IMR-90 (cell line): ENCODE results near the gene SYTL3.

Experiments used
- BHLHE40 ChIP-seq: fragments of 150-350 bp; IDR thresholded peaks from 2 replicates; pipeline ENCODE4 v1.6.1; 2016; ENCODE audit warnings: mild to moderate bottlenecking, low read depth, low read length
- CHD1 ChIP-seq: IDR thresholded peaks from 2 replicates; pipeline ENCODE4 v1.6.1; 2012; ENCODE audit warnings: low read depth, low read length, improper control_type of control experiment
- MAFK ChIP-seq: IDR thresholded peaks from 2 replicates; pipeline ENCODE4 v1.6.1; 2012; ENCODE audit warnings: low read depth, low read length, improper control_type of control experiment
- MAZ ChIP-seq: IDR thresholded peaks from 2 replicates; pipeline ENCODE4 v1.6.1; 2012; ENCODE audit warnings: low read depth, mild to moderate bottlenecking, low read length, improper control_type of control experiment, moderate library complexity, borderline replicate concordance
- MXI1 ChIP-seq: IDR thresholded peaks from 2 replicates; pipeline ENCODE4 v1.6.1; 2012; ENCODE audit warnings: low read depth, mild to moderate bottlenecking, low read length, moderate library complexity, borderline replicate concordance
- POLR2A ChIP-seq: IDR thresholded peaks from 2 replicates; pipeline ENCODE4 v1.6.1; 2012; ENCODE audit warnings: mild to moderate bottlenecking, low read depth, low read length
- RAD21 ChIP-seq: IDR thresholded peaks from 2 replicates; pipeline ENCODE4 v1.6.1; 2012; ENCODE audit warnings: low read length, improper control_type of control experiment
- SMC3 ChIP-seq: fragments of 150-350 bp; IDR thresholded peaks from 2 replicates; pipeline ENCODE4 v1.6.1; 2016; ENCODE audit warnings: low read depth, mild to moderate bottlenecking, antibody characterized with exemption, low read length, moderate library complexity
- TF ChIP-seq, protein P1 (sequence below): conservative IDR thresholded peaks from 2 replicates; pipeline ENCODE4 v1.5.1; 2012; ENCODE audit warnings: mild to moderate bottlenecking, low read depth, low read length, improper control_type of control experiment
- TF ChIP-seq, protein P2 (sequence below): fragments of 150-350 bp; IDR thresholded peaks from 2 replicates; pipeline ENCODE4 v1.6.1; 2016; ENCODE audit warnings: low read depth, mild to moderate bottlenecking, low read length, moderate library complexity, borderline replicate concordance
- TF ChIP-seq, protein P3 (sequence below): fragments of 150-350 bp; IDR thresholded peaks from 2 replicates; pipeline ENCODE4 v1.6.1; 2017; ENCODE audit warnings: mild to moderate bottlenecking, antibody characterized with exemption, low read length, low read depth

DNA sequence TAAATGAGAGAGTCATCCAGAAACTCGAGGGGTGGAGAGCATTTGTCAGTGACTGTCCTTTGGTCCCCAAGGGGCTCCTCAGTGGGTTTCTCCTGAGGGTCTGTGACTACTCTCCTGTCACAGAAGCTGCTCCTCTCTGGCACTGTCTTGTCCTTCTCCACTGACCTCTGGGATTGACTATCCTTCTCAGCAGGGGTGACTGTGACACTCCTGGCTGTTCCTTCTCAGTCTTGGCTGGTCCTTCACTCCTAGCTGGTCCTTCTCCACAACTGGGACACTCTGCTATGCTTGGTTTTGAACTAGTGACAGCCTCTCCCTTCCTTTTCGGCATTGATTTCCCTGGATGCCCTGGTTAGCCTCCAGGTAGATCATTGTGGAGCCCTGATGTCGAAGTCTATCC lies 38.8 kb upstream of the SYTL3 start:
- TF ChIP-seq, protein P1, sequence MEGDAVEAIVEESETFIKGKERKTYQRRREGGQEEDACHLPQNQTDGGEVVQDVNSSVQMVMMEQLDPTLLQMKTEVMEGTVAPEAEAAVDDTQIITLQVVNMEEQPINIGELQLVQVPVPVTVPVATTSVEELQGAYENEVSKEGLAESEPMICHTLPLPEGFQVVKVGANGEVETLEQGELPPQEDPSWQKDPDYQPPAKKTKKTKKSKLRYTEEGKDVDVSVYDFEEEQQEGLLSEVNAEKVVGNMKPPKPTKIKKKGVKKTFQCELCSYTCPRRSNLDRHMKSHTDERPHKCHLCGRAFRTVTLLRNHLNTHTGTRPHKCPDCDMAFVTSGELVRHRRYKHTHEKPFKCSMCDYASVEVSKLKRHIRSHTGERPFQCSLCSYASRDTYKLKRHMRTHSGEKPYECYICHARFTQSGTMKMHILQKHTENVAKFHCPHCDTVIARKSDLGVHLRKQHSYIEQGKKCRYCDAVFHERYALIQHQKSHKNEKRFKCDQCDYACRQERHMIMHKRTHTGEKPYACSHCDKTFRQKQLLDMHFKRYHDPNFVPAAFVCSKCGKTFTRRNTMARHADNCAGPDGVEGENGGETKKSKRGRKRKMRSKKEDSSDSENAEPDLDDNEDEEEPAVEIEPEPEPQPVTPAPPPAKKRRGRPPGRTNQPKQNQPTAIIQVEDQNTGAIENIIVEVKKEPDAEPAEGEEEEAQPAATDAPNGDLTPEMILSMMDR = no peak
- no peak for TF ChIP-seq RAD21
- TF ChIP-seq MXI1 = no peak
- TF ChIP-seq CHD1 = no peak
- TF ChIP-seq SMC3 = no peak
- no peak for TF ChIP-seq BHLHE40
- no peak for TF ChIP-seq POLR2A
- TF ChIP-seq MAZ = no peak
- TF ChIP-seq, protein P2, sequence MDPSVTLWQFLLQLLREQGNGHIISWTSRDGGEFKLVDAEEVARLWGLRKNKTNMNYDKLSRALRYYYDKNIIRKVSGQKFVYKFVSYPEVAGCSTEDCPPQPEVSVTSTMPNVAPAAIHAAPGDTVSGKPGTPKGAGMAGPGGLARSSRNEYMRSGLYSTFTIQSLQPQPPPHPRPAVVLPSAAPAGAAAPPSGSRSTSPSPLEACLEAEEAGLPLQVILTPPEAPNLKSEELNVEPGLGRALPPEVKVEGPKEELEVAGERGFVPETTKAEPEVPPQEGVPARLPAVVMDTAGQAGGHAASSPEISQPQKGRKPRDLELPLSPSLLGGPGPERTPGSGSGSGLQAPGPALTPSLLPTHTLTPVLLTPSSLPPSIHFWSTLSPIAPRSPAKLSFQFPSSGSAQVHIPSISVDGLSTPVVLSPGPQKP = no peak
- TF ChIP-seq MAFK = no peak
- TF ChIP-seq, protein P3, sequence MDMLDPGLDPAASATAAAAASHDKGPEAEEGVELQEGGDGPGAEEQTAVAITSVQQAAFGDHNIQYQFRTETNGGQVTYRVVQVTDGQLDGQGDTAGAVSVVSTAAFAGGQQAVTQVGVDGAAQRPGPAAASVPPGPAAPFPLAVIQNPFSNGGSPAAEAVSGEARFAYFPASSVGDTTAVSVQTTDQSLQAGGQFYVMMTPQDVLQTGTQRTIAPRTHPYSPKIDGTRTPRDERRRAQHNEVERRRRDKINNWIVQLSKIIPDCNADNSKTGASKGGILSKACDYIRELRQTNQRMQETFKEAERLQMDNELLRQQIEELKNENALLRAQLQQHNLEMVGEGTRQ = no peak
